Glutamatergic neuron (in vitro differentiated cells): ENCODE results near the gene CCDC171. TPM values are rescaled to one million over a fixed set of nuclear protein-coding genes. Genes with fewer than 3 reads are reported as not detected.

Experiments
- DNase-seq: peaks from one replicate; pipeline ENCODE4 v3.0.0; 2022
- H3K27ac Mint-ChIP-seq: one replicate; pipeline ENCODE4 v1.8.0; 2020; ENCODE audit warnings: mild to moderate bottlenecking, mixed read lengths, inconsistent platforms; ENCODE audit not compliant: unreplicated experiment
- H3K27me3 Mint-ChIP-seq: one replicate; pipeline ENCODE4 v1.8.0; 2020; ENCODE audit warnings: mild to moderate bottlenecking, moderate library complexity, mixed read lengths, inconsistent platforms; ENCODE audit not compliant: unreplicated experiment
- H3K36me3 Mint-ChIP-seq: one replicate; pipeline ENCODE4 v1.8.0; 2020; ENCODE audit warnings: mild to moderate bottlenecking, mixed read lengths, inconsistent platforms; ENCODE audit not compliant: unreplicated experiment
- H3K4me1 Mint-ChIP-seq: one replicate; pipeline ENCODE4 v1.8.0; 2020; ENCODE audit warnings: mild to moderate bottlenecking, low read depth, mixed read lengths, inconsistent platforms; ENCODE audit not compliant: unreplicated experiment
- H3K4me3 Mint-ChIP-seq: one replicate; pipeline ENCODE4 v1.8.0; 2020; ENCODE audit warnings: mild to moderate bottlenecking, mixed read lengths, inconsistent platforms; ENCODE audit not compliant: unreplicated experiment
- H3K9me3 Mint-ChIP-seq: one replicate; pipeline ENCODE4 v1.8.0; 2020; ENCODE audit warnings: mild to moderate bottlenecking, moderate library complexity, mixed read lengths, inconsistent platforms; ENCODE audit not compliant: unreplicated experiment
- CTCF ChIP-seq: fragments of 200-600 bp; sonication (generic); IDR thresholded peaks from one replicate; pipeline ENCODE4 v1.5.0; 2021; ENCODE audit not compliant: partially characterized antibody, unreplicated experiment
- total RNA-seq: library from RNA; stranded (reverse); fragmentation: NEBNext Ultra II Directional; extraction: Animal tissue kit (Norgen Biotek cat#: 25700); gene quantifications from one replicate; pipeline ENCODE4 v1.2.1, GENCODE V29; 2021; ENCODE audit not compliant: unreplicated experiment

Gene CCDC171
- total RNA-seq, 1 donor from 2014 or later, result 3.2 TPM

- Mint-ChIP-seq H3K9me3 (no peaks in the 10 kb centered on the region), H3K36me3 (no peaks in the 10 kb centered on the region), H3K4me1 (no peaks in the 10 kb centered on the region), H3K4me3 (no peak overlapping the region), H3K27me3 (no peaks in the 10 kb centered on the region), H3K27ac (no peak overlapping the region)
- DNase-seq, result no peak
- no peak for TF ChIP-seq CTCF
These were observed 182.4 kb downstream of the CCDC171 start for GRCh38 chr9:15735083-15735857.

GRCh38 chr9:15736569-15736968 lies 183.7 kb downstream of the CCDC171 start:
- no peak for TF ChIP-seq CTCF
- DNase-seq, result no peak
- H3K9me3 Mint-ChIP-seq, result no peaks in the 10 kb centered on the region
- no peaks in the 10 kb centered on the region for H3K36me3 Mint-ChIP-seq
- H3K4me1 Mint-ChIP-seq, result no peaks in the 10 kb centered on the region
- H3K27ac Mint-ChIP-seq, result no peak overlapping the region
- H3K4me3 Mint-ChIP-seq, result no peak overlapping the region
- no peaks in the 10 kb centered on the region for H3K27me3 Mint-ChIP-seq

- Mint-ChIP-seq H3K27me3 (no peaks in the 10 kb centered on the region), H3K4me3 (no peak overlapping the region), H3K9me3 (no peaks in the 10 kb centered on the region), H3K27ac (no peak overlapping the region), H3K36me3 (no peaks in the 10 kb centered on the region), H3K4me1 (peaks cover 3% of the 10 kb centered on the region)
- no peak for DNase-seq
- no peak for TF ChIP-seq CTCF
These were observed 185.2 kb downstream of the CCDC171 start for GRCh38 chr9:15738011-15738410.

GRCh38 chr9:15741015-15741414 lies 188.2 kb downstream of the CCDC171 start:
- Mint-ChIP-seq H3K9me3 (no peaks in the 10 kb centered on the region), H3K27me3 (no peaks in the 10 kb centered on the region), H3K27ac (no peak overlapping the region), H3K36me3 (no peaks in the 10 kb centered on the region), H3K4me1 (peaks cover 13% of the 10 kb centered on the region), H3K4me3 (no peak overlapping the region)
- DNase-seq, result no peak
- TF ChIP-seq CTCF, result no peak

GRCh38 chr9:15743512-15743911 lies 190.7 kb downstream of the CCDC171 start:
- no peak for DNase-seq
- H3K9me3 Mint-ChIP-seq, result peaks cover 6% of the 10 kb centered on the region
- peaks cover 13% of the 10 kb centered on the region for H3K4me1 Mint-ChIP-seq
- peaks cover 11% of the 10 kb centered on the region for H3K36me3 Mint-ChIP-seq
- H3K4me3 Mint-ChIP-seq, result peak overlapping the region; percentile 43
- no peak overlapping the region for H3K27ac Mint-ChIP-seq
- no peaks in the 10 kb centered on the region for H3K27me3 Mint-ChIP-seq
- TF ChIP-seq CTCF, result no peak
